ENCODE data around the gene PLA2G15.

DNA sequence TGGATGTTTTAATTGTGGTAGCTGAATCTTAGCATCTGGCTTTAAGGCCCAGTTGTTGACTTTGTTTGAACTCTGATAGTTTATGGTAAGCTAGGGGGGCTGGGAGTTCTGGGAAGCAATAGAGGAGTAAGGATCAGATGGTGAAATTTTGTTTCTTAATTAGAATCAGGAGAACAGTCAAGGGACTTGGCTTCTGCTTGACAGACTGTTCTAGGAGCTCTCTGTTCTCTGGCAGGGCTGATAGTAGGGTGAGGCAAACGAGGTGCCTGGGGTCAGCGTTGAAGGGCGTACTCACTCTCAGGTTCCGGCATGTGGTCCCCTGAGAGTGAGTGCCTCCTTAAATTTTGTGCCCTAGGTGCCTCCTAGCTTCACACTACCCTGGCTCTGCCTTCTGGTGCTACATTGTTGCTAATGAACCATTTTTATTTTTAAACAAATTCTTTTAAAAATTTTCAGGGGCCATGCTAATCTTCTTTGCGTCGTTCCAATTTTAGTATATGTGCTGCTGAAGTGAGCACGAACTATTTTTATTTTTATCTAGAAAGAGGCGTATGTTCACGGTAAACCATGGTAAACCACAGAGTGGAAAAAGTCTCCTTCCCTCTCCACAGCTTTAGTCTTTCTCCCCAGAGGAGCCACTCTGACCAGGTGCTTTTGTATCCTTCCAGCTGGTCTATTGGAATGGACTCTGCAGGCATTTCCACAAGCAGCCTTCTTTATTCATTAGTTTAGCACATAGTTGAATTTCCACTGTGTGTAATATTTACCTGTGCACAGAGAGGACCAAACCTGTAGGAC, 38.8 kb downstream of the PLA2G15 start:
- TF ChIP-seq, protein P1, sequence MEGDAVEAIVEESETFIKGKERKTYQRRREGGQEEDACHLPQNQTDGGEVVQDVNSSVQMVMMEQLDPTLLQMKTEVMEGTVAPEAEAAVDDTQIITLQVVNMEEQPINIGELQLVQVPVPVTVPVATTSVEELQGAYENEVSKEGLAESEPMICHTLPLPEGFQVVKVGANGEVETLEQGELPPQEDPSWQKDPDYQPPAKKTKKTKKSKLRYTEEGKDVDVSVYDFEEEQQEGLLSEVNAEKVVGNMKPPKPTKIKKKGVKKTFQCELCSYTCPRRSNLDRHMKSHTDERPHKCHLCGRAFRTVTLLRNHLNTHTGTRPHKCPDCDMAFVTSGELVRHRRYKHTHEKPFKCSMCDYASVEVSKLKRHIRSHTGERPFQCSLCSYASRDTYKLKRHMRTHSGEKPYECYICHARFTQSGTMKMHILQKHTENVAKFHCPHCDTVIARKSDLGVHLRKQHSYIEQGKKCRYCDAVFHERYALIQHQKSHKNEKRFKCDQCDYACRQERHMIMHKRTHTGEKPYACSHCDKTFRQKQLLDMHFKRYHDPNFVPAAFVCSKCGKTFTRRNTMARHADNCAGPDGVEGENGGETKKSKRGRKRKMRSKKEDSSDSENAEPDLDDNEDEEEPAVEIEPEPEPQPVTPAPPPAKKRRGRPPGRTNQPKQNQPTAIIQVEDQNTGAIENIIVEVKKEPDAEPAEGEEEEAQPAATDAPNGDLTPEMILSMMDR (IDR thresholded peaks at IDR 0.05): no peak
- TF ChIP-seq TEAD1 (CRISPR knock-in tag; IDR thresholded peaks at IDR 0.05) (no peak), USF2 (CRISPR knock-in tag; IDR thresholded peaks at IDR 0.05) (no peak), ATF2 (CRISPR knock-in tag; IDR thresholded peaks at IDR 0.05; ENCODE audit: borderline replicate concordance, low read depth) (no peak), MYBL2 (CRISPR knock-in tag; IDR thresholded peaks at IDR 0.05) (no peak), JUN (CRISPR knock-in tag; IDR thresholded peaks at IDR 0.05) (no peak), FOXJ3 (CRISPR knock-in tag; IDR thresholded peaks at IDR 0.05; ENCODE audit: borderline replicate concordance) (no peak), NR3C1 (CRISPR knock-in tag; conservative IDR thresholded peaks at IDR 0.05; ENCODE audit: low read depth) (no peak)
- TF ChIP-seq, protein P2, sequence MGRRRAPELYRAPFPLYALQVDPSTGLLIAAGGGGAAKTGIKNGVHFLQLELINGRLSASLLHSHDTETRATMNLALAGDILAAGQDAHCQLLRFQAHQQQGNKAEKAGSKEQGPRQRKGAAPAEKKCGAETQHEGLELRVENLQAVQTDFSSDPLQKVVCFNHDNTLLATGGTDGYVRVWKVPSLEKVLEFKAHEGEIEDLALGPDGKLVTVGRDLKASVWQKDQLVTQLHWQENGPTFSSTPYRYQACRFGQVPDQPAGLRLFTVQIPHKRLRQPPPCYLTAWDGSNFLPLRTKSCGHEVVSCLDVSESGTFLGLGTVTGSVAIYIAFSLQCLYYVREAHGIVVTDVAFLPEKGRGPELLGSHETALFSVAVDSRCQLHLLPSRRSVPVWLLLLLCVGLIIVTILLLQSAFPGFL (CRISPR knock-in tag; IDR thresholded peaks at IDR 0.05; ENCODE audit: borderline replicate concordance): no peak

Data from WTC11 (cell line).